Naive B cell (primary cell): ENCODE data around the gene PHC2. TPM values are rescaled to one million over a fixed set of nuclear protein-coding genes. Genes with fewer than 3 reads are reported as not detected.

ENCODE experiments used
- ATAC-seq, 2 donors: fragments of 150-1000 bp; cut with Tn5 transposase; 2 replicates each; pipeline ENCODE4 v1.10.0; 2021; ENCODE audit warnings: low read depth in 2 of 2, mild to moderate bottlenecking in 2 of 2, moderate library complexity in 2 of 2
- DNase-seq: peaks from one replicate; pipeline ENCODE4 v3.0.0; 2022
- H3K27ac Mint-ChIP-seq, 6 donors: one replicate each; pipeline ENCODE4 v1.8.0; 2020 to 2022; ENCODE audit warnings: mild to moderate bottlenecking in 6 of 6, mixed read lengths in 6 of 6, moderate library complexity in 5 of 6, inconsistent platforms in 2 of 6
- H3K27me3 Mint-ChIP-seq, 3 donors: one replicate each; pipeline ENCODE4 v1.8.0; 2021 to 2022; ENCODE audit warnings: mixed read lengths in 3 of 3, mild to moderate bottlenecking in 1 of 3
- H3K36me3 Mint-ChIP-seq, 2 donors: one replicate each; pipeline ENCODE4 v1.8.0; 2020 to 2022; ENCODE audit warnings: mixed read lengths in 2 of 2, inconsistent platforms in 1 of 2, mild to moderate bottlenecking in 1 of 2
- H3K4me1 Mint-ChIP-seq, 3 donors: one replicate each; pipeline ENCODE4 v1.8.0; 2020 to 2022; ENCODE audit warnings: mixed read lengths in 3 of 3, inconsistent platforms in 1 of 3, mild to moderate bottlenecking in 1 of 3, moderate library complexity in 1 of 3
- H3K4me3 Mint-ChIP-seq, 8 donors: one replicate each; pipeline ENCODE4 v1.8.0; 2020 to 2022; ENCODE audit warnings: mild to moderate bottlenecking in 8 of 8, mixed read lengths in 8 of 8, moderate library complexity in 8 of 8, inconsistent platforms in 2 of 8
- H3K9me3 Mint-ChIP-seq, 7 donors: one replicate each; pipeline ENCODE4 v1.8.0; 2020 to 2022; ENCODE audit warnings: mixed read lengths in 7 of 7, mild to moderate bottlenecking in 5 of 7, inconsistent platforms in 2 of 7, moderate library complexity in 1 of 7
- polyA plus RNA-seq, 6 donors: library from polyadenylated mRNA; unstranded; fragments of 300-500 nt; fragmentation: Illumina TruSeq; gene quantifications; one replicate each; pipeline ENCODE4 v1.2.3, GENCODE V29; 2021; ENCODE audit warnings: low read depth in 6 of 6

Gene PHC2
- polyA plus RNA-seq, 6 donors from 2014 or later, result 13.0 to 30.6 (median 20.3) TPM

GRCh38 chr1:33374336-33375105, 56.4 kb downstream of the PHC2 start:
- DNase-seq (no peak), ATAC-seq (no peak)
- H3K9me3 Mint-ChIP-seq, result no peaks in the 10 kb centered on the region
- peaks cover 0 to 2% (median 0%) of the 10 kb centered on the region in 3 donors for H3K4me1 Mint-ChIP-seq
- H3K4me3 Mint-ChIP-seq, result no peak overlapping the region
- no peaks in the 10 kb centered on the region for H3K36me3 Mint-ChIP-seq
- peak overlapping the region in 1 of 6 donors; percentile 25 for H3K27ac Mint-ChIP-seq
- peaks cover 10 to 29% (median 22%) of the 10 kb centered on the region in 3 donors for H3K27me3 Mint-ChIP-seq

GRCh38 chr1:33373606-33374005, 57.3 kb downstream of the PHC2 start:
- ATAC-seq, result no peak

DNA sequence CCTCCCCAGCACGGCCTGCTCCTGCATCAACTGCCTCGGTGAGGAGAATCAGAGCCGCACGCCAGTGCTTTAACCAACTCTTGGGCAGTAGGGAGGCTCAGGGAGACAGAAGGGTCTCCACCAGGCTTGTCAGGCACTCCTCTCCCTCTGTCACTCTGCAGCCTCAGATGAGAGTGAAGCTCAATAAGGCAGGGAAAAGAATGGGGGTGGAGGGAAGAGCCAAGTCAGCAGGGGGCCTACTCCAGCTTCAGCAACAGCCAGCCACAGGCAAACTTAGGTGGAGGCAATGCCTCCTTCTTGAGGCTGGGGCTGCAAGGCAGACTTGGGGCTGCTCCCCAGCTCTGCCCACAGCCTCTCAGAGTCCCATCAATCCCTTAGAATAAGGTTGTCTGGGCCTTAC, 58.2 kb downstream of the PHC2 start:
- Mint-ChIP-seq H3K9me3 (no peaks in the 10 kb centered on the region), H3K27me3 (peaks cover 10 to 36% (median 25%) of the 10 kb centered on the region in 3 donors), H3K4me1 (no peaks in the 10 kb centered on the region), H3K27ac (no peak overlapping the region), H3K4me3 (no peak overlapping the region), H3K36me3 (no peaks in the 10 kb centered on the region)
- ATAC-seq (no peak), DNase-seq (no peak)

More at GRCh38 chr1:33373606-33374005, 57.3 kb downstream of the PHC2 start:
- DNase-seq, result no peak
- Mint-ChIP-seq H3K9me3 (no peaks in the 10 kb centered on the region), H3K36me3 (no peaks in the 10 kb centered on the region), H3K4me3 (no peak overlapping the region), H3K27me3 (peaks cover 10 to 34% (median 25%) of the 10 kb centered on the region in 3 donors), H3K4me1 (no peaks in the 10 kb centered on the region), H3K27ac (peak overlapping the region in 1 of 6 donors; percentile 53)

DNA sequence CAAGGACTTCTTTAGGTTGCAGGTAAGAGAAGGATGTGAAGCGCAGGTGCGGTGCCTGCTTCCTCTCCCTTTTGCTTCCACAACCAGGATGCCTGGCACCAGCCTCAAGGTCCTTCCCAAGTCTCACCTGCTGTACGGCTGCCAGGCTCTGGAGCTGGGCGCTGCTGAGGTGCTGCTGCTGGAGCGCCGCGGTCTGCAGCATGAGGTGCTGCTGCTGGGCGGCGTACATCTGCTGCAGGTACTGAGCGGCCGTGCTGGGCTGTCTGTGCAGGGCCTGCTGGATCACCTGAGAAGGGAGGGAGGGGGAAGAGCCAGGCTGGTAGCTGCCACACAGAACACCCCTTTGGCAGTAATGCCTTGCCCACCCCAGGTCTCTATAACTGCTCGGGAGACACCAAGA, 58.7 kb downstream of the PHC2 start:
- Mint-ChIP-seq H3K36me3 (no peaks in the 10 kb centered on the region), H3K27ac (no peak overlapping the region), H3K4me1 (no peaks in the 10 kb centered on the region), H3K9me3 (no peaks in the 10 kb centered on the region), H3K4me3 (no peak overlapping the region), H3K27me3 (peaks cover 13 to 41% (median 27%) of the 10 kb centered on the region in 3 donors)
- DNase-seq, result no peak
- no peak for ATAC-seq

GRCh38 chr1:33371334-33371733, 59.6 kb downstream of the PHC2 start:
- peaks cover 13 to 46% (median 31%) of the 10 kb centered on the region in 3 donors for H3K27me3 Mint-ChIP-seq
- no peaks in the 10 kb centered on the region for H3K9me3 Mint-ChIP-seq
- peak overlapping the region in 1 of 8 donors; percentile 77 for H3K4me3 Mint-ChIP-seq
- peak overlapping the region in 2 of 6 donors; percentile 19 to 86 for H3K27ac Mint-ChIP-seq
- no peaks in the 10 kb centered on the region for H3K4me1 Mint-ChIP-seq
- H3K36me3 Mint-ChIP-seq, result no peaks in the 10 kb centered on the region
- no peak for DNase-seq
- no peak for ATAC-seq

DNA sequence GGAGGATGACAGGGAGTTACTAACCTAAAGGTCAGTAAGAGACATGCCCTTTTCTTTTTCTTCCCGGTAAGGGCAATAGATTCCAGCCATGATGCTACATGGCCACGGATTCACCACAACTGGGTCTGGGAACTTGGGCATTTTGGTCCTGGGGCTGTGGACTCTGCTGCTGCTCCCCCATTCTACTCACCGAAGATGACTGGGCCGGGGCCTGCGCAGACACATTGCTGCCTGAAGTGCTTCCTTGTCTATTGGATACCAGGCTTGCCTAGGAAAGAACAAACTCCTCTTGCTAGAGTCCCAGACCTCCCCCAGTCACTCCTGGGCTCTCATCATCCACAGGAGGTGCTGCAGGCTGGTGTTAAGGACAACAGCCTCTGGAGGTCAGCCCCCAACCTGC, 60.1 kb downstream of the PHC2 start:
- Mint-ChIP-seq H3K4me1 (no peaks in the 10 kb centered on the region), H3K4me3 (no peak overlapping the region), H3K27ac (no peak overlapping the region), H3K27me3 (peaks cover 13 to 46% (median 31%) of the 10 kb centered on the region in 3 donors), H3K9me3 (no peaks in the 10 kb centered on the region), H3K36me3 (no peaks in the 10 kb centered on the region)
- DNase-seq (no peak), ATAC-seq (no peak)

DNA sequence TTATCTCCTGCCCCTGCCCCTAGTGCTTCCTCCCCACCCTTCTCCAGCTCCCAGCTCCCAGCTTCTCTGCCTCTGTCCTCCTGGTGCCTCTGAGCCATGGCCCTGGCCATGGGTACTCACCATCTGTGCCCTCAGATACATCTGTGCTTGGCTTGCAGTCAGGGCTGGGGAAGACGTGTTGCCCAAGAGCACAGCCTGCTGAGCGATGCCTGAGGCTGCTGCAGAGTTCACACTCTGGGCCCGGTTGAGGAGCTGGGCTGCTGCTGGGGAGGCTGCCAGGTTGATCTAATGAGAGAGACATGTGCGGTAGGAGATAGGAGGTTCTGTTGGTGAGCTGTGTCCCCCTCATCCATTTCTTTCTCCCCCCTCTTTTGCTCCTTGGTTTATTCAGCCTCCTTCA, 60.6 kb downstream of the PHC2 start:
- no peak overlapping the region for H3K4me3 Mint-ChIP-seq
- DNase-seq, result no peak
- ATAC-seq, result no peak
- H3K36me3 Mint-ChIP-seq, result no peaks in the 10 kb centered on the region
- no peaks in the 10 kb centered on the region for H3K4me1 Mint-ChIP-seq
- no peaks in the 10 kb centered on the region for H3K9me3 Mint-ChIP-seq
- no peak overlapping the region for H3K27ac Mint-ChIP-seq
- H3K27me3 Mint-ChIP-seq, result peaks cover 13 to 46% (median 31%) of the 10 kb centered on the region in 3 donors

DNA sequence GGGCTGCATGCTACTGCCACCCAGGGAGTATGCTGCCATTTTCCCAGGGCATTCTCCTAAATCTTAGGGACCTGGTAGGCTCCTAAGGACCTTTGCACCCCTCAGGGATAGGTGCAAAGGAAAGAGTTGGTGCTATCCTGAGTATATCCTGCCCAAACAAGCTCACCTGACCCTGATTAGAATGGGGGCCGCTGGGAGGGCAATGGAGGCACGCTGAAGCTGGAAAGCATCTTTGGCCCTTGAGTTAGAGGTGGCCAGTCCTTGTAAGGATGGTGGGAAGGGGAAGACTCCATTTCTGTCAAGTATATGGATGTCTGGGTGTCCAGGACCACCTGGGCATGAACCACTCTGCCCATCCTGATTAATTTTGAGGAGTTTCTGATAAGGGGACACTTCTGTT, 61.1 kb downstream of the PHC2 start:
- peaks cover 16 to 42% (median 31%) of the 10 kb centered on the region in 3 donors for H3K27me3 Mint-ChIP-seq
- no peak overlapping the region for H3K27ac Mint-ChIP-seq
- ATAC-seq (no peak), DNase-seq (no peak)
- no peaks in the 10 kb centered on the region for H3K4me1 Mint-ChIP-seq
- no peak overlapping the region for H3K4me3 Mint-ChIP-seq
- H3K36me3 Mint-ChIP-seq, result no peaks in the 10 kb centered on the region
- no peaks in the 10 kb centered on the region for H3K9me3 Mint-ChIP-seq

DNA sequence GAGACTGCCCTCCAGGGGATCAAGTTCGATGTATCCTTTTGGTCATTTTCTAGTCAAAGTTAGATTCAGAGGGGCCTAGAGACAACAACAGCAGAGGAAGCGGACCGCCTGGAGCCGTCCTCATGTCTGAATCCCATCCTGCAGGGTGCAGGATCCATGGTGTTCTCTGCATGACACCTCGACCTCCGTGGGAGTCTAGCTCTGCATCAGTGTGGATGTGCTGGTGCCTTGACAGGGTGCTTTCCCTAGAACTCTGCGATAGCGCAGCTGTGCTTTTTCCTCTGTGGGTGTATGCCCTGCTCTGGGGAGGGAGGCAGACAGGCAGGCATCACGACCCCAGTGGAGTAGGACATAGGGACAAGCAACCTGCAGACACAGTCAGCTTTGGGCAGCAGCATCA, 61.8 kb downstream of the PHC2 start:
- H3K36me3 Mint-ChIP-seq, result no peaks in the 10 kb centered on the region
- ATAC-seq (no peak), DNase-seq (no peak)
- no peaks in the 10 kb centered on the region for H3K9me3 Mint-ChIP-seq
- H3K27ac Mint-ChIP-seq, result peak overlapping the region in 1 of 6 donors; percentile 45
- H3K4me3 Mint-ChIP-seq, result no peak overlapping the region
- peaks cover 14 to 40% (median 37%) of the 10 kb centered on the region in 3 donors for H3K27me3 Mint-ChIP-seq
- peaks cover 0 to 4% (median 0%) of the 10 kb centered on the region in 3 donors for H3K4me1 Mint-ChIP-seq

GRCh38 chr1:33368431-33368830, 62.5 kb downstream of the PHC2 start:
- Mint-ChIP-seq H3K27ac (no peak overlapping the region), H3K27me3 (peaks cover 8 to 34% (median 33%) of the 10 kb centered on the region in 3 donors), H3K4me3 (no peak overlapping the region), H3K36me3 (no peaks in the 10 kb centered on the region), H3K9me3 (no peaks in the 10 kb centered on the region), H3K4me1 (peaks cover 0 to 4% (median 0%) of the 10 kb centered on the region in 3 donors)
- ATAC-seq (no peak), DNase-seq (no peak)

- Mint-ChIP-seq H3K27me3 (peaks cover 7 to 32% (median 29%) of the 10 kb centered on the region in 3 donors), H3K27ac (no peak overlapping the region), H3K9me3 (no peaks in the 10 kb centered on the region), H3K4me1 (peaks cover 0 to 4% (median 0%) of the 10 kb centered on the region in 3 donors), H3K36me3 (no peaks in the 10 kb centered on the region), H3K4me3 (no peak overlapping the region)
- peak; percentile 87 to 97 for ATAC-seq
- DNase-seq, result peak; percentile 75
Measured at GRCh38 chr1:33367485-33368405, 63.1 kb downstream of the PHC2 start.

DNA sequence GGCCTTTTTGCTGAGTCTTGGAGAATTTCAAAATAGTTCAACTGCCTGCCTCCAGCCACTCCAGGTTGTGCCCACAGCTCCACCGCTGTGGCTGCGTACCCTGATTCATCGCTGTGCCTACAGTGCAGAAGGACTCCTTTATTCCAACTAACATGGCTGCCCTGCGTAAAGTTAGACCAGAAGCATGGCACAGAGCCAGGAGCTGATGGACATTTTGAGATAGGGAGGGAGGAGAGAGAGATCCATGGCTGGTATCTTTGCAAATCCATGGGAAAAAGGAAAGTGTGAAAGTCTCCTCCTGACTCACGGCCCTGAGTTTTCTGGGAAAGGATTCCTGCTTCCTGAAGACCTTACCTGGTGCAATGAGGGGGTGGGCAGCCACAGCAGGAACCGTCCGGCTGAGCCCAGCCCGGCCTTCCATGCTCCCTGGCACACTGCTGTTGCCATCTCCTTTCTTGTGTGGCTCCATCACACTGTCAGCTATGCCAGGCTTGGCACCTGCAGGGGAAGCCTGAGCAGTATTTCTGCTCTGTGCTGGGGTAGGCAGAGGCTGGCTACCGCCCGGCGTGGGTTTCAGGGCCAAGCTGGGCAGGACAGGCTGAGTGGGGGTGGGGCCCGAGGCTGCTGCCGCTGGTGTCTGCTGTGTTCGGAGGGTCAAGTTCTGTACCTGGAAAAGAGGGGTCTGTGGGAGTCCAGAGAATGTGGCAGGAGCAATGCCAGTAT, 64.0 kb downstream of the PHC2 start:
- peaks cover 7 to 29% (median 25%) of the 10 kb centered on the region in 3 donors for H3K27me3 Mint-ChIP-seq
- H3K4me1 Mint-ChIP-seq, result peaks cover 0 to 4% (median 0%) of the 10 kb centered on the region in 3 donors
- no peaks in the 10 kb centered on the region for H3K36me3 Mint-ChIP-seq
- no peak overlapping the region for H3K4me3 Mint-ChIP-seq
- DNase-seq (no peak), ATAC-seq (no peak)
- H3K27ac Mint-ChIP-seq, result no peak overlapping the region
- H3K9me3 Mint-ChIP-seq, result no peaks in the 10 kb centered on the region

GRCh38 chr1:33365560-33365997, 65.3 kb downstream of the PHC2 start:
- Mint-ChIP-seq H3K36me3 (no peaks in the 10 kb centered on the region), H3K4me1 (peaks cover 0 to 4% (median 4%) of the 10 kb centered on the region in 3 donors), H3K27ac (no peak overlapping the region), H3K9me3 (no peaks in the 10 kb centered on the region), H3K4me3 (no peak overlapping the region), H3K27me3 (peaks cover 7 to 28% (median 25%) of the 10 kb centered on the region in 3 donors)
- ATAC-seq (no peak), DNase-seq (no peak)
